ENCODE measurements around the gene NOS3. TPM values are rescaled to one million over a fixed set of nuclear protein-coding genes. Genes with fewer than 3 reads are reported as not detected.

Gene NOS3
- total RNA-seq (2014; rRNA removed; shearing (Covaris generic)), result 0.30 and 0.46 TPM in 2 replicates
- polyA plus RNA-seq (2014; cell fraction: nucleus; rRNA removed), result 0.07 and 1.8 TPM in 2 replicates

DNA sequence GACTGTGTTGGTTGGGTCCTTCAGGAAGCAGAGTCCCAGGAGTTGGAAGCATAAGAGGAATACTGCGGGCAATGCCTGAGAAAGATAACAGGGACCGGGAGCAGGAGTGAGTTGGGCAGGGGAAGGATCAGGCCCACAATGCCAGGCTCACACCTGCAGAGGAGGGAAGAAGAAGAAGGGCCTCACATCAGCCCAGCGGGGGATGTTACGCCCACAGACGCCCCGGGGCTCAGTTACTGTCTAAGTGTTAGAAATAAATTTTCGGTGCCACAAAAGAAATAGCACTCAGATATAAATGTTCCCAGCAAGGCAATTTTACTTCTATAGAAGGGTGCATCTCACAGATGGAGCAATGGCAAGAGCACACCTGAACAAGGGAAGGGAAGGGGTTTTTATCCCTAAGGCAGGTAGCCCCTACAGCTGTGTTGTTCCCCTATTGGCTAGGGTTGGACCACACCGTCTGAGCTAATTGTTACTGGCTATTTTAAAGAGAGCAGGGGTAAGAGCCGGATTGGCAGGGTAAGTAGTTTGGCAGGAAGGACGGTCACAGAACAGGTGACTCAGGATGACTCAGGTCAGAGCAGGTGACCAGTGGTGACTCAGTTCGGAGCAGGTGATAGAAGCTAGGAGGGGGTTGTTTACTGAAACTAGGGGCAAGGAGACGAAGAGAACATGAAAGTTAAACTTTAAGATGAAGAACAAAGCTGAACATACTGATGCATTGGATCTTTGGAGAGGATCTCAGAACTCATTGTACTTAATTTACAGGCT lies at the start of gene NOS3:
NOS3 (plus strand) TSS at position 602 of the 771 bp plus-strand sequence. CDS start 2,787 bp downstream, outside the sequence.
- no peak for DNase-seq (ENCODE audit: extremely low read depth, low read depth)

DNA sequence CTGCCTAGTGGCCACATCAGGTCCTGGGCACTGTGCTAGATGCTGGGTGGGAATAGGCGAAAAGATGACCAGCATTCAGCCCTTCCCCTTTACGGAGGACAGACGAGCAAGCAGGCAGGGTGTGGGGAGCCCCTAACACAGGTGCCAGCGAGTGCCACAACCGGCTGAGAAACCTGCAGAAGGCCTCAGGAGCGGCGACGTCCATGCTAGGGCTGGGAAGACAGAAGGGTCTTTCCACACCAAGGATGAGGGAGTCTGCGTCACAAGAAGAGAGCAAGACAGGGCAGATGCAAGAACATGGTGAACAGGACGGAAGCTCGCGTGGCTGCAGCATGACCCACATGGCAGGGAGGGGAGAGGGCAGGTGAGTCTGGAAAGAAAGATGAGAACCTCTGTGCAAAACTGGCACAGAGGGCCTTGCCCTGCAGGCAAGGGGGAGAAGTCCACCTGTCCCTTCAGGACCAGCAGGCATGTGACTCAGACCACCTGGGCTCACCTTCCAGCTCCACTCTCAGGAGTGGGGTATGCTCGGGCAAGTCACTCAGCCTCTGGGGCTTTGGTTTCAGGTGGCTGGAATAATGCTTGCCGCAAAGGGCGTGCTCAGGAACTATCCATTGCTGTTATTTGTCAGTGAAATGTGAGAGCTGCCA lies 49.3 kb upstream of the NOS3 start:
- DNase-seq (ENCODE audit: extremely low read depth, low read depth), result no peak

DNA sequence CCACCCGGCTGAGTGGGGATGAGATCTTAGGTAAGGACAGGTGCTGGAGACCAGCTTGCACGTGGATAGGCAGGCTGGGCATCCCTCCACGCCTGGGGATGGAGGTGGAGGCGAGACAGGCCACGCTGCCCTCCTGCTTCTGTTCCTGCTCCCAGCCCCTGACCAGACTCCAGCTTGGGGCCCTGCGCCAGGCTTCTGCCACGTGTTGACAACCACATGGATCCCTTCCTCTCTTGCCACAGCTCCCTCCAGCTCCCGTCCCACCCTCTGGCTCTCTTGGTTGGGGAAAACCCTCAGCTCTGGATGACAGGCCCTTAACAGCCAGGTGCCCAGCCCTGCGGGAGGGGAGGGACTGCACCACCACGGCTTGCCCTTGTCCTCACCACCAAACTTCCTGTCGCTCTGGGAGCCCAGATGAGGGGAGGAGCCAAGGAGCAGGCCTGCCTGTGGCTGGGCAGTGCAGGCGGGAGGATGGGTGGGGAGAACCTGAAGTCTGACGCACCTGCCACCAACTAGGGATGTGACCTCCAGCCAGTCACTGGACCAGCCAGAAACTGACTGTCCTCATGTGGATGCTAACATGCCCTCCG lies 48.7 kb upstream of the NOS3 start:
- DNase-seq (ENCODE audit: extremely low read depth, low read depth), result no peak

DNA sequence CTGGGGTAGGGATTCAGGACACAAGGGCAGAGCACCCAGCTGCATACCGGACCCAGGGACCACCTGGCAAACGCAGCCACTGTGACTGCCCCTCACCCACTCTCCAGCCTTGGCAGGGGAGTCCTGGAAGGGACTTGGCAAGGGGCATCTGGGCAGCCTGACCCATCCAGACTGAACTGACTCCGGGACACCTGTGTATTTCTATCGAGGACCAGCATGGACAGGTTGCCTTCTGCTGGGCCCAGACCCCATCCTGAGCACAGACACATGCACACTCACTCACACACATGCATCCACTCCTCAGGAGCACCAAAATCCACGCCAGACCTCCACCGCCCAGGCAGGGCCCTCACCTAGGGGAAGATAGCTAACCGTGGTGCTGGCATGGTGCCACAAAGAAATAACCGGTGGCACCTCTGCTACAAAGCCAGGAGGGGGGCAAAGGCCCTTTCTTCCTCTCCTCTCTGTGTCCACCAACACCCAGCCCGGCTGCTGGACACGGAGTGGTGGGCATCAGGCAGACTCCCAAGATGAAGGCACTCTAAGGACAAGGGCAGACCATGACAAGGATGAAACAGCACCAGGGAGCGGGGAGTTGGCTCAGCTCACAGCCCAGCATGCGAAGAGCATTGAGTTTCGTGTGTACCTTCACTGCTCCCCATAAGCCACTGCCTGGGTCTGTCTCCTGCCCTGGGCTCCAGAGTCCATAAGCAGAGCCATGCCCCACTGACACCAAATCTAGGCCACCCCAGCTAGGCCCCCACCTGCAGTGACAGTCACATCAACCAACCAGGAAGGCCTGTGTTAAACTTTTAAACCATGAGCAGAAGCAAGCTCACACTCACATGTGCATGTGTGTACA lies 48.0 kb upstream of the NOS3 start:
- DNase-seq (ENCODE audit: extremely low read depth, low read depth), result no peak

DNA sequence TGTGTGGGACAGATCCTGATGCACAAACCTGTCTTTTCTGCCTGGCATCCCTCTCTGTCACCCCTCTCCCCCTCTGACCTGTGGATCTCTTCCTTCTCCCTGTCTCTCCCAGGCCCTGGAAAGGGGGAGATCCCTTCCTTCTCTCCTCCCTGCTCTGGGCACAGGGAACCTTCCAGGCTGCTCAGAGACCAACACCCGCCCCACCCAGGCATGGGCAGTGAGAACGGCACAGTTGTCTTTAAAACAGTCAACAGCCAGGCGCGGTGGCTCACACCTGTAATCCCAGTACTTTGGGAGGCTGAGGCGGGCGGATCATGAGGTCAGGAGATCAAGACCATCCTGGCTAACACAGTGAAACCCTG lies 47.4 kb upstream of the NOS3 start:
- DNase-seq (ENCODE audit: extremely low read depth, low read depth), result no peak

DNA sequence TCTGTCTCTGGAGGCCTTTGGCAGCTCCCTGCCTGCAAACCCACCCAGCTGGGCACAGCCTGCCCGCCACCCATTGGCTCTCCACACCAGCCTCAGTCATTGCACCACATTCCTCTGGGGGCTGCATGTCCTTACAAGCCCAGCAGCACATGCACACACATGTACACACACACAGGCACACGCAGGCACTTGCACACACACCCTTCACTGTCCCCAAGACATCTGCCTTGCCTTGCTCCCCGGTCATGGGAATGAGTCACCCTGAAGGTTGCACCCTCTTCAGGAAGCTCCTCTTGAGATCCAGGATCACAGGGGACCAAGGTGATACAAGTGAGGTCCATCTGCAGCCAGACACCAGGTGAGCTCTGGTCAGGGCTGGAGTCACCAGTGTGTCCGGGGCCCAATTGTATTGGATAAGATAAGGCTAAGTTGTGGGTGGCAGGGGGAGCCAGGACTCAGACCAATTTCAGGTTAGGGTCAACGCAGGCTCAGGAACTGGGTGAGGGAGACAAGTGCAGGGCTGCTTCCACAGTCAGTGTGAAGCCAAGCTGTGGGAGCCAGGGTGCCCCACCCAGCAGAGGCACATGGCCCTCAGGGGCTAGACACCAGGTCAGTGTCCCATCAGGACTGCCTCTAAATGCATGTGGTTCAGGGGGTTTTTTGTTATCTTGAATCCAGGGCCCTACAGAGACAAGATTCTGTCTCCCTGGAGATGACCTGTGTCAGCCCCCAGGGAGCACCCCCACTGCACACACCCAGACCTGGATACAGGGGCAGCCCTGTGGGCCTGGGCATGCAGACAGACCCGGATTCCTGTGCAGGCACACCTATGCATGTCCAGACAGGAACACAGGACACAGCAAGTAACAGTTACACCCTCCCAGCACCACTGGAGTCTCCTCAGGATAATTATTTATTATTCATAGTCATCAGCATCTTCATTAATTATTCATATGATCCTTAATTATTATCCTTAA lies 46.5 kb upstream of the NOS3 start:
- no peak for DNase-seq (ENCODE audit: extremely low read depth, low read depth)

DNA sequence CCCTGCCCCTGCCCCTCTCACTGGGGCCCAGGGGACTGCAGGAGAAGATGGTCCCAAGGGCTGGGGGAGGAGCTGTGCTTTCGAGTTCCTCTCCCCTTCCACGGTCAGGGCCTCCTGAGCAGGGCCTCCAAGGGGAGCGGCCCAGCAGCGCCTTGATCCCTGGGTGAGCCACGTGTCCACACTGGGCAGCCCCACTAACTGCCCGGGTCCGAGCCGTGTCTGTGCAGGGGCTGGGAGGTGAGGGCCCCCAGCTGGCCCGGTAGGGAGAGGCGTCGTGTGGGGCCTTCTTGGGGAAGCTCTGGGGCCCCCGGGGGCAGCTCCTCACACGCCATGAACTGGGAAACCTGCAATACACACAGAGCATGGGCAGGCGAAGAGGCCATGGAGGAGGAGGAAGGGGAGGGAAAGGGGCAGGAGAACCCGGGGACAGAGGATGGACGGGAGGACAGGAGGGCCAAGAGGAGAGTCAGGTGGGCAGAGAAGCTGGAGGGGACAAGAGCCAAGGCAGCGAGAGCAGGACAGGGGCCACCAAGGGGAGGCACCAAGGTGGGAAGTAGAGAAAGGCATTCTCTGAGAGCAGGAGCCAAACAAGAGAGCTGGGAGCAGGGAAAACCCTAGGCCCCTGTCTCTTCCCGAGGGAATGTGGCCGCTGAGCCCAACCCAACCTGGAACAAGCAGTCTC lies 45.5 kb upstream of the NOS3 start:
- DNase-seq (ENCODE audit: extremely low read depth, low read depth), result no peak

DNA sequence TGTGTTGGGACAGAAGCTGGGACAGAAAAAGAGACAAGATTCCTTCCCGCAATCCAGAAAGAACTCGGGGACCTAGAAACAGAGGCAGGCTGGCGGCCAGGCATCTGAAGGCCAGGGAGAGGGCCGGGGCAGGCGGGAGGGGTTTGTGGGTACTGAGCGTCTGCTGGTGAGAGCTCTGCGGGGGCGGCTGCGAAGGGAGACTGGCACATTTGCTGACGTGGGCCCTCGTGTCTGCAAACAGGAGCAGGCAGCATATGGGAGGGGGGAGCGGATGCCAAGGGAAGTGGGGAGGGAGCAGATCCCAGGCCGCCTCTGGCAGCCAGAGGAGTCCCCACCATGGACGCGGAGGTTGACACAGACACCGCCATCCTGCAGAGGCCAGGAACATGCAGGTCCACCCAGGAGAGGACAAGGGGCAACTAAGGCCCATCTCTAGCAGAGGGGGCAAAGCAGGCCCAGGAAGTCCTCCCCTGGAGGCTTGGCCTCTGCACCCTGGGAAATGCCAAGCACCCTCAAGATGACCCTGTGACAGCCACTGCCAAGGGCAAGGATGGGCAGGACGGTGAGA lies 44.9 kb upstream of the NOS3 start:
- DNase-seq (ENCODE audit: extremely low read depth, low read depth), result no peak

DNA sequence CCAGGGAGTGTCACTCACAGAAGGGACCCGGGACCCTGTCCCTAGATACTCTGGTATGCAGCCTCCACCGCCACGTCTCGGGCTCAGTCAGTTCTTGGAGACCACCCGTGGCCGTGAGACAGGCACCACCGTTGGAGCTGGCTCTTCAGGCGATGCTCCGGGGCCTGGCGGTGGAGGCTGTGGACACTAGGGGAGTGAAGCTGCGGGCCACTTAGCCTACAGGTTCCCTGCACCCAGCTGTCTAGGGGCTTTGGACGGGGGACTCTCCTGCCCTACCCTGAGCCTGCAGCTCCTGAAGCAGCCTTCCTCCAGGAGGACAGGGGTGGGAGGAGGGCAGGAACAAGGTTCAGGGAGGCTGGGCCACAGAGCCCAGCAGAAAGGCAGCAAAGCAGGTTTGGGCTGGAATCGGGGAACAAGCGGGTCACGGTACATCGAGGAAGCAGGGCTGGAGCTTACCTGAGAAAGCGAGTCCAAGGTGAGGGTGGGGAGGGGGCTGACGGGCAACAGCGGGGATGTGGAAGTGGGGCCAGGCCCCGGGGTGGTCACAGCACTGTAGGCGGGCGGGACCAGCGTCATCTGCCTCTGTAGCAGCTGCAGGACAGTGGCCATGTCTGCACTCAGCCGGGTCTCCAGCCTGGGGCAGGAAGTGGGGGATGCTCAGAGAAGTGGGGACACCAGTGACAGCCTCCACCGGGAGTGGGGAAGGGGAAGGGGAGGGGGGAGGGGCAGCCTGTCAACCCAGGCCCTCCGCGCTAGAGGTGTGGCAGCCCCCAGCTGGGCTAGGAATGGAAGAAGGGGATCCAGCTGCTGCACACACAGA lies 44.2 kb upstream of the NOS3 start:
- DNase-seq (ENCODE audit: extremely low read depth, low read depth), result no peak

DNA sequence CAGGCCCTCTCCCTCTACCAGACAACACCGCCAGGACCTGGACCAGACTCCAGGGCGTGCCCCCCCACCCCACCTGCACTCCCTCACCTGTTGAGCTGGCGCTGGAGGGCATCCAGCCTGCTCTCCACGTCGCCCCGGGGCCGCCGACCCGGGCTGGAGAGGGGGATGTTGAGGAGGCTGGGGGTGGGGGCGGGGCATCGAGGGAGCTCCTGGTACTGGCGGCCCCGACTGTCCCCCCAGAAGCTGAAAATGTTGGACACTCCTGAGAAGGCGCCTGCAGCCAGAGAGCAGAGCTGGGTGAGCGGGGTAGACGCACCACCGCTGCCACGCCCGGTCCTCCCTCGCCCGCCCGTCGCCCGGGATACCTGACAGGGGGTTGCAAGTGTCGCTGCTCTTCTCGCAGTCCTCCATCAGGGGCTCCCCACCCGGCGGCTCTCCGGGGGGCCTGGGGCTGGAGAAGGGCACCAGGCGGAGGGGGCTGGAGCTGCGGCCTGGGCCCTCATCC lies 43.5 kb upstream of the NOS3 start:
- DNase-seq (ENCODE audit: extremely low read depth, low read depth), result no peak

DNA sequence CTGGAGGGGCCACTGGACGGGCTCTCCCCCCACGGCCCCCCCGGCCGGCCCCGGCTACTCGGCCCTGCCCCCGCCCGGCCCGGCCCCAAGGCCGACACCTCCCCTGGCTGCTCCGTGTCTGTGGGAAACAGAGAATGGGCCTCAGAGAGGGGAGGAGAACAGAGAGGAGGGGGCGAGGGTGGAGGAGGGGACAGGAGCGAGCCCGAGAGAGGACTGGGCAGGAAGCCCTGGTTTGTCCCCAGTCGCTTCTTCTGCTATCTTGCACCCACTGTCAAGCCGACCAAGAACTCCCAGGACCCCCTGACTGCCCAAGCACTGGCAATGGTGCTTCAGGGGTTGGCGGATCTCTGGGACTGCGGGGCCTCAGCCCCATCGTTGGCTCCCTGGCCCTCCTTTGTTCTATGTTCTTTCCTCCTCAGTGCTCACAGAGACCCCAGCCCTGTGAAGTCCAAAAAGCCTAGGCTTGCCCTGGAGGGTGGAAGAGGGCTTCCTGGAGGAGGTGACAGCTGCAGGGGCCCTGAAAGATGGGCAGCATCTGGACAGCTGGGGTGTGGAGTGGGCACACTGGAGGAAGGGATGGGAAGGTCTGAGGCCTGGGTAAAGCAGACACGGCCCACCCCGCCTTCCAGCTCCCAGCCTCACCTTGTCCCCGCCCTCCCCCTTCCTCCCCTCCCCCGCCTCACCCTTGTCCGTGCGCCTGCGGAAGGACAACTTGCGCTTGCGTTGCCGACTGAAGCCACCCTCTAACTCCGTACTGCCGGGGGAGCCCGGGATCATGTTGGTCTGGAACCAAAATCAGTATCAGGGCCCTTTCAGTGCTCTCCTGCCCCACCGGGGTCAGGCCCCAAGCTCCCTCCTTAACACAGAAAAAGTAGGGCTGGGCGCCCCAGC lies 42.8 kb upstream of the NOS3 start:
- DNase-seq (ENCODE audit: extremely low read depth, low read depth), result no peak

DNA sequence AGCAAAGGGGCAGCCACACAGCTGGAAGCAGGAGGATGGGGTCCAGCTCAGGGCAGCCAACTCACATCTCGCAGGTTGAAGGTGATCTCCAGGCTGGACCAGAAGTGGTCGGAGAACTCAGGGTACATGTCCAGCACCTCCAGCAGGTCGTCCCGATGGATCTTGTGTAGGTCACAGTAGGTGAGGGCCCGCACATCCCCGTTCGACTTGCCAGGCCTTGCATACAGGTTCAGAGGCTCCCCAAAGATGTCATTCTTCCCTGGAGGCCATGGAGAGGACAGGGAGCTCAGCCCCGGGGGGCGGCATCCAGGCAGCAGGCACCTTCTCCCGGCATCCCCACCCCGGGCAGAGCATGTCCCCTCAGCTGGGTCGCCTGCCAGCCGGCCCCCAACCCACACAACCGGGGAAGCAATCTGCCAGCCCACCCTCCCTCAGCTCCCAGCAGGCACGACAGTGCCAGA lies 42.0 kb upstream of the NOS3 start:
- DNase-seq (ENCODE audit: extremely low read depth, low read depth), result no peak

DNA sequence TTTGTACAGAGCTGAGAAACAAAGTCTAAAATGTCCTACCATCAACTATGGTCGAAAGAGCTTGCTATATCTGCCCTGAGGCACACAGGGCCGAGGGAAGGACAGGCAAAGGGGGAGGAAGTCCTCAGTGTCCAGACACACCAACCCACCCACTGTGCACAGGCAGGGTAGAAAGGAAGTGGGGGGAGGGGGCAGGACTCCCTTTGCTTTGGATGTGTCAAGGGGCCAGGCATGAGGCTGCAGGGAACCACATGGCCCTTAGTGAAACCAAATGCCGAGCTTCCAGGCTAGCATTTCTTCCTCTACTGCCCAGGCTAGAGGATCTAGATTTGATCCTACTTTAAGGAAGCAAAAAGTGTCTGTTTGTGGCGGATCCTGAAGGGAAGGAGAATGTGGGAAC lies 41.3 kb upstream of the NOS3 start:
- no peak for DNase-seq (ENCODE audit: extremely low read depth, low read depth)

DNA sequence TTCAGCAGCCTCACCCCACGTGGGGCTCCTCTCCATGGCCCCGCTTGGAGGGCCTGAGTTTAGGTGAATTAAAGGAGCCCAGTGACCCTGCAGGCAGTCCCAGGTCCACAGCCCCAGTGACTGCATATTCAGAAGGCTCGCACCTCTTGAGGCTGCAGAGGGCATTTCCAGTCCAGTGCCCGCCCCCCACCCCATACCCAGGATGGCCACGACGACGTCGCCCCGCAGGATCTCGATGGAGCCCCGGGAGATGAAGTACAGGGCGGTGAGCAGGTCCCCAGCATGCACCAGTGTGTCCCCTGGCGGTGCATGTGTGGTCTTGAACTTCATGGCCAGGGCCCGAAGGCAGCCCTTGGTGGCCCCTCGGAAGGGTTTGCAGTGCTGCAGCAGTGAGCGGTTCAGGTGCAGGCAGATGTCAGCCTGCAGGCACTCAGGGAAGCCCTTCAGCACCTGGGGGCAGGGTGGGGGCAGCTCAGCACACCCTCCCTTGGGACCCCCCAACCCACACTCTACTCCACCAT lies 40.8 kb upstream of the NOS3 start:
- DNase-seq (ENCODE audit: extremely low read depth, low read depth), result no peak

DNA sequence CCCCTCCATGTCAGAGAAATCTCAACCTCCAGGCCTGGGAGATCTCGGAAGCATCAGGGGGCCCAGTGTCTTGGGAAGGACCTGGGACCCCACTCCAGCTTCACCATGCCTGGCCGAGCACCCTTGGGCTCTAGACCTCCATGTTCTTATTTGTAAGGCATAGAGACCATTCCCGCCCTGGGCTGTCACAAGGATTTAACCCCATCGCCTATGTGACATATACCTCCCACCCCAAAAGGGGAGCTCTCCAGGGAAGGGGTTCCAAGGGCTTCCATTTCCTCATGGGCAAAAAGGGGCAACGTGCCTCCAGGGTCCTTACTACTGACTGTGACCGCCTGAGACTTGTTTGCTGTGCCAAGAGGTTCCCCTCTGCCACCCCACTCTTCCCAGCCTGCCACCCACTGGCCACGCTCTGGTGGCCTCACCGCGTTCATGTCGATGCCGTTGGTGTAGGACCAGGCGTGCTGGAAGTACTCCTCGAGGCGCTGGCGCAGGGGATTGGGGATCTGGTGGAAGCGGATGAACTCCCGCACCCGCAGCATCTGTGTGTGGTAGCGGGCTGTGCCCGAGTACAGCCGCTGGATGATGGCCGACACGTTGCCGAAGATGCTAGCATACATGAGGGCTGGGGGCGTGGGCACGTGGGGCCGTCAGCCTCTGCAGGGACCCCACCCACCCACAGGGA lies 40.2 kb upstream of the NOS3 start:
- DNase-seq (ENCODE audit: extremely low read depth, low read depth), result no peak

DNA sequence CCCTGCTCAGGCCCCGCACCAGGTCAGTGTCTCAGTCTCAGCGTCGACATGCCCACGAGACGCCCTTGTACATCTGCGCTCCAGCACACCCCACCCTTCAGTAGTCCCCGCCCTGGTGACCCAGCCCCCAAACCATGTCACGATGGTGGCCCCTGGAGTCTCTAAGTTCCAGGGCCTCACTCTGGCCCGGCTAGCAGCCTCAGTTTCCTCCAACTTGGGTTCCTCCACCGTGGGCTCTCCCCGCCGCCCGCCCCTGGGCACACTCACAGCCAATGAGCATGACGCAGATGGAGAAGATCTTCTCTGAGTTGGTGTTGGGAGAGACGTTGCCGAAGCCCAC lies 39.7 kb upstream of the NOS3 start:
- DNase-seq (ENCODE audit: extremely low read depth, low read depth), result no peak
